Measurements from ENCODE around the gene MAGI3. TPM values are rescaled to one million over a fixed set of nuclear protein-coding genes. Genes with fewer than 3 reads are reported as not detected.

The MAGI3 gene
- total and polyA plus RNA-seq, 8 donors, result 3.5 to 225 (median 49.7) TPM

- no peak overlapping the region for H3K27ac ChIP-seq
- intact Hi-C loops (cut with DNase I; ENCODE audit: low total_unique reads), result no loop called here
- peaks cover 0 to 22% (median 2%) of the 10 kb centered on the region in 4 donors for H3K9me3 ChIP-seq
- DNase-seq, result no peak
- no peak overlapping the region for H3K4me3 ChIP-seq
- no peaks in the 10 kb centered on the region for H3K27me3 ChIP-seq
- TF ChIP-seq POLR2AphosphoS5 (IDR thresholded peaks at IDR 0.05) (no peak), CTCF (IDR thresholded peaks at IDR 0.05) (no peak), EP300 (IDR thresholded peaks at IDR 0.05) (no peak), POLR2A (IDR thresholded peaks at IDR 0.05) (no peak)
- WGBS, 5 donors, result 96 to 100% (median 100%) methylated on average over 2 of the region's 2 CpGs
- H3K4me1 ChIP-seq, result no peaks in the 10 kb centered on the region
- H3K36me3 ChIP-seq, result peaks cover 0 to 80% (median 66%) of the 10 kb centered on the region in 4 donors
Observed at GRCh38 chr1:113721010-113721409, 330.7 kb downstream of the MAGI3 start.

GRCh38 chr1:113732802-113733201 is 342.5 kb downstream of the MAGI3 start:
- no peaks in the 10 kb centered on the region for H3K27me3 ChIP-seq
- intact Hi-C loops (cut with DNase I; ENCODE audit: low total_unique reads), result no loop called here
- no peak for DNase-seq
- H3K27ac ChIP-seq, result no peak overlapping the region
- H3K36me3 ChIP-seq, result peaks cover 10 to 67% (median 62%) of the 10 kb centered on the region in 4 donors
- H3K4me1 ChIP-seq, result no peaks in the 10 kb centered on the region
- H3K9me3 ChIP-seq, result no peaks in the 10 kb centered on the region
- WGBS, 5 donors, result 90 to 95% (median 91%) methylated on average over 5 of the region's 5 CpGs
- TF ChIP-seq POLR2A (IDR thresholded peaks at IDR 0.05), result no peak
- TF ChIP-seq CTCF (IDR thresholded peaks at IDR 0.05), result no peak
- no peak for TF ChIP-seq EP300 (IDR thresholded peaks at IDR 0.05)
- TF ChIP-seq POLR2AphosphoS5 (IDR thresholded peaks at IDR 0.05), result no peak
- H3K4me3 ChIP-seq, result no peak overlapping the region

- DNase-seq, result no peak
- intact Hi-C loops (cut with DNase I; ENCODE audit: low total_unique reads), result no loop called here
- Histone ChIP-seq H3K27me3 (no peaks in the 10 kb centered on the region), H3K36me3 (peaks cover 12 to 77% (median 60%) of the 10 kb centered on the region in 4 donors), H3K27ac (no peak overlapping the region), H3K4me1 (no peaks in the 10 kb centered on the region), H3K9me3 (no peaks in the 10 kb centered on the region), H3K4me3 (no peak overlapping the region)
- WGBS, 5 donors, result 91 to 98% (median 95%) methylated on average over 2 of the region's 2 CpGs
- TF ChIP-seq EP300 (IDR thresholded peaks at IDR 0.05) (no peak), POLR2A (IDR thresholded peaks at IDR 0.05) (no peak), POLR2AphosphoS5 (IDR thresholded peaks at IDR 0.05) (no peak), CTCF (IDR thresholded peaks at IDR 0.05) (no peak)
Observed at GRCh38 chr1:113734357-113735055, 344.2 kb downstream of the MAGI3 start.

Small RNAs within 50 kb of the gene (small RNA-seq; reads per million reads assigned to genes)
- gene MTND5P20, result 0 reads per million in 4 donors

Measured in stomach (tissue), 9 donors.